ENCODE measurements around the gene CFAP61.
"Not testable (repeated sequence)": the region's sequence is repeated elsewhere in the genome, so short reads cannot be mapped to it uniquely, and the experiment has no call there.

The CFAP61 gene

GRCh38 chr20:20321134-20321533, 268.8 kb downstream of the CFAP61 start:
- DNase-seq (ENCODE audit: low read depth in 2 of 2) = no peak

GRCh38 chr20:20321917-20322316, 269.6 kb downstream of the CFAP61 start:
- DNase-seq (ENCODE audit: low read depth in 2 of 2) = no peak

- no peak for DNase-seq (ENCODE audit: low read depth in 2 of 2)
These were observed 270.6 kb downstream of the CFAP61 start for GRCh38 chr20:20322912-20323311.

- no peak for DNase-seq (ENCODE audit: low read depth in 2 of 2)
These were observed 275.4 kb downstream of the CFAP61 start for GRCh38 chr20:20327746-20328145.

- no peak for DNase-seq (ENCODE audit: low read depth in 2 of 2)
These were observed 277.2 kb downstream of the CFAP61 start for GRCh38 chr20:20329564-20329963.

GRCh38 chr20:20331156-20331555, 278.8 kb downstream of the CFAP61 start:
- DNase-seq (ENCODE audit: low read depth in 2 of 2) = no peak

- no peak for DNase-seq (ENCODE audit: low read depth in 2 of 2)
These were observed 279.5 kb downstream of the CFAP61 start for GRCh38 chr20:20331817-20332216.

GRCh38 chr20:20333866-20334265, 281.5 kb downstream of the CFAP61 start:
- DNase-seq (ENCODE audit: low read depth in 2 of 2) = no peak

GRCh38 chr20:20334489-20334888, 282.2 kb downstream of the CFAP61 start:
- no peak for DNase-seq (ENCODE audit: low read depth in 2 of 2)

GRCh38 chr20:20338133-20338730, 285.9 kb downstream of the CFAP61 start:
- no peak for DNase-seq (ENCODE audit: low read depth in 2 of 2)

- no peak for DNase-seq (ENCODE audit: low read depth in 2 of 2)
These were observed 288.1 kb downstream of the CFAP61 start for GRCh38 chr20:20340443-20340842.

- no peak for DNase-seq (ENCODE audit: low read depth in 2 of 2)
These were observed 289.0 kb downstream of the CFAP61 start for GRCh38 chr20:20341371-20341770.

- no peak for DNase-seq (ENCODE audit: low read depth in 2 of 2)
These were observed 289.7 kb downstream of the CFAP61 start for GRCh38 chr20:20342066-20342465.

- no peak for DNase-seq (ENCODE audit: low read depth in 2 of 2)
These were observed 291.6 kb downstream of the CFAP61 start for GRCh38 chr20:20343932-20344331.

GRCh38 chr20:20344476-20344875, 292.1 kb downstream of the CFAP61 start:
- DNase-seq (ENCODE audit: low read depth in 2 of 2) = no peak

GRCh38 chr20:20353576-20353975, 301.2 kb downstream of the CFAP61 start:
- no peak for DNase-seq (ENCODE audit: low read depth in 2 of 2)

- not testable (repeated sequence) for DNase-seq (ENCODE audit: low read depth in 2 of 2)
These were observed 303.2 kb downstream of the CFAP61 start for GRCh38 chr20:20355503-20355902.

- DNase-seq (ENCODE audit: low read depth in 2 of 2) = no peak
These were observed 306.5 kb downstream of the CFAP61 start for GRCh38 chr20:20358801-20359200.

GRCh38 chr20:20359628-20360027, 307.3 kb downstream of the CFAP61 start:
- no peak for DNase-seq (ENCODE audit: low read depth in 2 of 2)

- DNase-seq (ENCODE audit: low read depth in 2 of 2) = peak in 1 of 2 experiments; percentile 32
These were observed 308.1 kb downstream of the CFAP61 start for GRCh38 chr20:20360464-20360863.

- no peak for DNase-seq (ENCODE audit: low read depth in 2 of 2)
These were observed 310.6 kb downstream of the CFAP61 start for GRCh38 chr20:20362774-20363433.

GRCh38 chr20:20363434-20363798, 311.1 kb downstream of the CFAP61 start:
- DNase-seq (ENCODE audit: low read depth in 2 of 2) = no peak

GRCh38 chr20:20363799-20364592, 311.7 kb downstream of the CFAP61 start:
- DNase-seq (ENCODE audit: low read depth in 2 of 2) = no peak
